HG03378 (cell line): Measurements from ENCODE around the gene FFAR3.
"Not testable (repeated sequence)": the region's sequence is repeated elsewhere in the genome, so short reads cannot be mapped to it uniquely, and the experiment has no call there.

Source experiments
- ATAC-seq: cut with Tn5 transposase; IDR thresholded peaks from one replicate; pipeline ENCODE4 v1.9.1; 2021; ENCODE audit warnings: mild to moderate bottlenecking, moderate library complexity; ENCODE audit not compliant: unreplicated experiment

The FFAR3 gene

DNA sequence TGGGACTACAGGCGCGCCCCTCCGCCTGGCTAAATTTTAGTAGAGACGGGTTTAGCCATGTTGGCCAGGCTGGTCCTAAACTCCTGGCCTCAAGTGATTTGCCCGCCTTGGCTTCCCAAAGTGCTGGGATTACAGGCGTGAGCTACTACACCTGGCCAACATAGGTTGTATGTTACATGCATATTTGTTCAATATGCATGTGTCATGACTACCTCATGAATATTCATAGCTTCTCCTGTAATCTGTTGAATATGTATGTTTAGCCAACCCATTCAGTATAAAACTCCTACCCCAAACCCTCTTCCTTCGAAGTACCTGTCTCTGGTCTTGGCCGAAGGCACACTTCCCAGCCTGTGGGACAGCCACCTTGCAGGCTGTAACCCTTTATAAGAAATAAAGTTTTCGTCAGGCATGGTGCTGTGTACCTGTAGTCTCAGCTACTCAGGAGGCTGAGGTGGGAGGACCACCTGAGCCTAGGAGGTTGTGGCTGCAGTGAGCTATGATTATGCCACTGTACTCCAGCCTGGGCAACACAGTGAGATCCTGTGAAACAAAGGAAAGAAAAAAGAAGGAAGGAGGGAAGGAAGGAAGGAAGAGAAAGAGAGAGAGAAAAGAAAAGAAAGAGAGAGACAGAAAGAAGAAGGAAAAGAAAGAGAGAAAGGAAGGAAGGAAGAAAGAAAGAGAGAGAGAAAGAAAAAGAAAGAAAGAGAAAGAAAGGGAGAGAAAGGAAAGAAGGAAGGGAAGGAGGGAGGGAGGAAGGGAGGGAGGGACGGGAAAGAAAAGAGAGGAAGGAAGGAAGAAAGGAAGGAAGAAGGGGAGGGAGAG, 41.9 kb downstream of the FFAR3 start:
- no peak for ATAC-seq

DNA sequence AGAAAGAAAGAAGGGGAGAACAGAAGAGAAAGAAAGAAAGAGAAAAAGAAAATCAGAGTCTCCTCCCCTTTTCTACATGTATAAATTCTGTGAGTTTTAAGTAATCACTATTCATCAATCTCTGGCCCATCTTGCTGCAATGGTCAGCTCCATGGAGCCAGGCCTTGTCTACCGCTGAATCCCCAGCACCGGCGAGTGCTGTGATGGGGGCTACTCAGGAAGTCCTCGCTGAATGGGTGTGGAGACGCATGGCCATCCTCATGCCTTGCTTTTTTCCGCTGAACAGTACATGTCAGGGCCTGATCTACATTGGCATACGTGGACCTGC, 42.5 kb downstream of the FFAR3 start:
- ATAC-seq: no peak

DNA sequence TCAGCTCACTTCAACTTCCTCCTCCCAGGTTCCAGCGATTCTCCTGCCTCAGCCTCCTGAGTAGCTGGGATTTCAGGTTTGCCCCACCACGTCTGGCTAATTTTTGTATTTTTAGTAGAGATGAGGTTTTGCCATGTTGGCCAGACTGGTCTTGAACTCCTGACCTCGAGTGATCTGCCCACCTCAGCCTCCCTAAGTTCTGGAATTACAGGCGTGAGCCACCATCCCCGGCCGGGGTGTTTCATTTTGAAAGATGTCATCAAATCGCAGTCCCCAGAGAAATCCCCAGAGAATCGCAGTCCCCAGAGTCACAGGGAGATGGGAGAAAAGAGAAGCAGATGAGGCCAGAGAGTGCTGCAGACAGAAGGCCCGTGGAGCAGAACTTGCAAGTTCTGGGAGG, 43.2 kb downstream of the FFAR3 start:
- ATAC-seq: not testable (repeated sequence)

DNA sequence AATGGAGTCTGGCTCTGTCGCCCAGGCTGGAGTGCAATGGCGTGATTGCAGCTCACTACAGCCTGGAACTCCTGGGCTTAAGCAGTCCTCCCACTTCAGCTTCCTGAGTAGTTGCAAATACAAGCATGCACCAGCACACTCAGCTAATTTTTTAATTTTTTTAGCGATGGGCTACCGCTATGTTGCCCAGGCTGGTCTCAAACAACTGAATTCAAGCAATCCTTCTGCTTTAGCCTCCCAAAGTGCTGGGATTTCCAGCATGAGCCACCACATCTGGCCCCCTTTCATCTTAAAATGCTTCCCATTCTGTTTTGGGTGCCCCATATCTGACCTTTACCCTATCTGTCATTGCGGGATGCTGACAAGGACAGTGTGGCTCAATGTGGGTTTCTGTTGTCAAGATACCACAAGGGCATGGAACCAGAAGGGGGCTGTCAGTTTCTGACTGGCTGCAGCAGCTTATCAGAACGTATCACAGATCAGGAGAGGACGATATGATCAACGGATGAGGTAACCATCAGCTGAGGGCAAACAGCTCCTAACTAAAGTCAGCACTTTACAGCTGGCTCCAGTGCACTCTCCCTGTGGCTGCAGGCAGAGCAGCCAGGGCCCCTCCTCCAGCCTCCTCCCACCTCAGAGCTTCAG, 45.0 kb downstream of the FFAR3 start:
- ATAC-seq: no peak

DNA sequence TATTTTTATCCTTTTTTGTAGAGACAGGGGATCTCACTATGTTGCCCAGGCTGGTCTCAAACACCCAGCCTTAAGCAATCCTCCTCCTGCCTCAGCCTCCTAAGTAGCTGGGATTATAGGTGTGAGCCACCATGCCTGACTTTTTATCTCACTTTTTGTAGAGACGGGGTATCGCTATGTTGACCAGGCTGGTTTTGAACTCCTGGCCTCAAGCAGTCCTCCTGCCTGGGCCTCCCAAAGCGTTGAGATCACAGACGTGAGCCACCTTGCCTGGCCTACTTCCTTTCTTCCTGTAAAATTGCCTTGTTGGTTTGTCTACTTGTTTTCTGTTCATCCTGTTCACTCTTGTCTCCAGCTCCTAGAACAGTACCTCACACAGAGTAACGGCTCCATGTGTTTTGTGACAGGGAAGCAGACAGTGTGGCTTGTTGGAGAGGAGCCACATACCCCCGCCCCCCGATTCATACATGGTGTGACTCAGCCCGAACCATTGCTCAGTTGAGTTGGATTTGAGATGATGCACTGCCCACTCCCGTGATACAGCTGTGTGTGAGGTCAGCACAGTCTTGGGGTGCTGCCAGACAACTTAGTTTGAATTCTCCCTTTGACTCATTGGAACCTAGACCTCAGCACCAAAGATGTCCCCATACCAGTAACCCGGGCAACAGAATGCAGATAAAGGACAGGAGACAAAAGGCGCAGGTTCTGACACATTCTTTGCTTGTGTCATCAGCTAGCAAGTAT, 46.8 kb downstream of the FFAR3 start:
- ATAC-seq: peak; percentile 78

DNA sequence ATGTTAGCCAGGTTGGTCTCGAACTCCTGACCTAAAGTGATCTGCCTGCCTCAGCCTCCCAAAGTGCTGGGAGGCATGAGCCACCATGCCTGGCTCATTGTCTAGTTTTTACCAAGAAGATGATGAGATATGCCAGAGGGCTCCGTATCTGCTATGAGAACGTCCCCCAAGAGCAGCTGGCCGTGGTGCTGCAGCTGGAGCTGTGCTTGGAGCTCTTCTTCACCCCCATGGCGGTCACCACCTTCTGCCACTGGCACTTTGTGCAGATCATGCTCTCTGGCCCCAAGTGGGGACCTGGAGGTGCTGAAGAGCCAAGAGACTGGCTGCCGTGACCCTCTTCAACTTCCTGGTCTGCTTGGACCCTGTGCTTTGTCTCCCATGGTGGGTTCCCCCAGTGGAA, 49.4 kb downstream of the FFAR3 start:
- no peak for ATAC-seq

DNA sequence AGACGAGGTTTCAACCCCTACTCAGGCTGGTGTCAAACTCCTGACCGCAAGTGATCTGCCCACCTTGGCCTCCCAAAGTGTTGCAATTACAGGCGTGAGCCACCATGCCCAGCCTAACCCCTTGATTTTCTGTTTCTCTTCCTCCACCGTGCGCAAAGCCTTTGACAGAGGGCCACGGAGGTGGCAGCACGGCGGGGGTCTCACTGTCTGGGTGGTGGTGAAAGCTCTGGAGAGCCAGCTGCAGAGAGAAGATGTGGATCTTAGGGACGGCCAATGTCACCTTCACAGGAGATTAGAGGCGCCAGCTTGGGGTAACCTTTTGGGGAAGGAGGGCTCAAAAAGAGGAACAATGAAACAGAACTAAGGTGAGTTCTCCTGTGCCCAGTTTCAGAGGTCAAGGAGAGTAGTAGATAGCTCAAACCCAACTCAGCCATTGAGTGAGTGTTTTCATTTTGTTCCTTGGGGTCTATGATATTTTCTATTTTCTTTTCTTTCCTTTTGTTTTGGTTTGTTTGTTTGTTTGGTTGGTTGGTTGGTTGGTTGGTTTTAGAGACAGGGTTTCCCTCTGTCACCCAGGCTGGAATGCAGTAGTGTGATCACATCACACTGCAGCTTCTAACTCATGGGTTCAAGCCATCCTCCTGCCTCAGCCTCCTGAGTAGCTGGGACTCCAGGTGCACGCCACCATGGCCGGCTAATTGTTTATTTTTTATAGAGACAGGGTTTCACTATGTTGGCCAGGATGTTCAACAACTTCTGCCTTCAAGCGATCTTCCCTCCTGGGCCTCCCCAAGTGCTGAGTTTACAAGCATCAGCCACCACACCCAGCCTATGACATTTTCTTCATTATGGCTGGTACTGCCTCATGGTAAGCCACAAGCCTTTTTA, 50.3 kb downstream of the FFAR3 start:
- ATAC-seq: no peak

DNA sequence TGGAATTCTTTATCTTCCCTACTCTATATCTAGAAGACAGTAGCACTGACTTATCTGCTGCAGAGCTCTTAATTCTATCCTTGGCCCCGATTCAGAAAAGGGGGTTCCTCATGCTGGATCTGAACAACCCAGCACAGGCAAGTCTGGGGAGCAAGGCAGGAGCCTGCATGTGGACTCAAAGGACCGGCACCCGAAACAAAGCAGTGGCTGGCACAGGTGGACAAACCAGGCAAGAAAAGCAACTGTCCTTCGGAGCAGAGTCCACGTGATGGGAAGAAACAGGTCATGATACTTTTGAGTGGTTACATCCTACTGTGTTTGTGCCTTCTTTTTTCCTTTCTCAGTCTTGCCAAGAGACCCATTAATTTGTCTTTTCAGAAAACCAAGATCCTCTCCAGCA, 50.9 kb downstream of the FFAR3 start:
- ATAC-seq: no peak
